HFFc6 (cell line): ENCODE results near the gene NDUFB10. TPM values are rescaled to one million over a fixed set of nuclear protein-coding genes. Genes with fewer than 3 reads are reported as not detected.

Experiments
- DNase-seq: peaks from one replicate; pipeline ENCODE4 v3.0.0-alpha.2; 2018
- H3K27ac Mint-ChIP-seq: 2 replicates; pipeline ENCODE4 v1.8.0; 2020; ENCODE audit warnings: mild to moderate bottlenecking, mixed read lengths
- H3K27me3 Mint-ChIP-seq: 2 replicates; pipeline ENCODE4 v1.8.0; 2021; ENCODE audit warnings: mild to moderate bottlenecking, moderate library complexity, mixed read lengths; ENCODE audit not compliant: insufficient read depth
- H3K36me3 Mint-ChIP-seq: 2 replicates; pipeline ENCODE4 v1.8.0; 2021; ENCODE audit warnings: low read depth, mixed read lengths
- H3K4me1 Mint-ChIP-seq: 2 replicates; pipeline ENCODE4 v1.8.0; 2020; ENCODE audit warnings: low read depth, mixed read lengths
- H3K4me3 Mint-ChIP-seq: 2 replicates; pipeline ENCODE4 v1.8.0; 2020; ENCODE audit warnings: mild to moderate bottlenecking, moderate library complexity, mixed read lengths
- H3K9me3 Mint-ChIP-seq: 2 replicates; pipeline ENCODE4 v1.8.0; 2020; ENCODE audit warnings: mild to moderate bottlenecking, mixed read lengths
- CTCF ChIP-seq: fragments of 200-600 bp; sonication (generic); IDR thresholded peaks from 2 replicates; pipeline ENCODE4 v1.5.0; 2021; ENCODE audit warnings: antibody characterized with exemption, mild to moderate bottlenecking
- total RNA-seq, 6 experiments: library from RNA; stranded (reverse); fragmentation: NEBNext Ultra II Directional; extraction: Animal tissue kit (Norgen Biotek cat#: 25700); gene quantifications; 2 replicates in 1 of 6; 3 replicates in 5 of 6; pipeline ENCODE4 v1.2.3, GENCODE V29; 2021

NDUFB10 gene
- total RNA-seq, 6 experiments from 2014 or later = 146 to 190 (median 173) TPM

- peaks cover 5% of the 10 kb centered on the region; the same call in 1 of the 2 replicates for H3K36me3 Mint-ChIP-seq
- H3K4me1 Mint-ChIP-seq = peaks cover 26% of the 10 kb centered on the region
- DNase-seq = peak; percentile 74
- H3K4me3 Mint-ChIP-seq = peak within 1 kb of the TSS; percentile 95
- H3K9me3 Mint-ChIP-seq = no peaks in the 10 kb centered on the region
- peaks cover 2% of the 10 kb centered on the region; the same call in 1 of the 2 replicates for H3K27me3 Mint-ChIP-seq
- TF ChIP-seq CTCF = 0 out of 2 replicates have a peak, but pooled peaks have one; percentile 10
- peak within 1 kb of the TSS; percentile 98 for H3K27ac Mint-ChIP-seq
Observed at GRCh38 chr16:2009791-2010510, 50.6 kb downstream of the NDUFB10 start, which contains the start of gene ZNF598. Gene ZNF598 (minus strand): TSS chr16:2009821.

Other genes with a start within 250 kb of the NDUFB10 start
- gene NME3, start 188.0 kb upstream of the NDUFB10 start, total RNA-seq = 10 to 100 TPM; 28.2 to 61.0 (median 31.3) TPM
- 10 to 100 TPM; 11.4 to 16.1 (median 12.3) TPM for gene EME2, start 186.7 kb upstream of the NDUFB10 start, total RNA-seq
- gene MRPS34, start 186.4 kb upstream of the NDUFB10 start, total RNA-seq = 100 to 1,000 TPM; 122 to 161 (median 132) TPM
- 10 to 100 TPM; 12.3 to 15.8 (median 13.9) TPM for gene SPSB3, start 177.0 kb upstream of the NDUFB10 start, total RNA-seq
- 10 to 100 TPM; 41.5 to 53.8 (median 43.5) TPM for gene NUBP2, start 176.6 kb upstream of the NDUFB10 start, total RNA-seq
- not detected for gene IGFALS, start 165.8 kb upstream of the NDUFB10 start, total RNA-seq
- 10 to 100 TPM; 34.2 to 55.3 (median 38.7) TPM for gene HAGH, start 132.7 kb upstream of the NDUFB10 start, total RNA-seq
- gene FAHD1, start 132.3 kb upstream of the NDUFB10 start, total RNA-seq = 10 to 100 TPM; 29.4 to 40.7 (median 31.2) TPM
- gene MEIOB, start 87.4 kb upstream of the NDUFB10 start, total RNA-seq = not detected
- not detected for gene HS3ST6, start 41.1 kb upstream of the NDUFB10 start, total RNA-seq
- 10 to 100 TPM; 21.0 to 27.4 (median 22.7) TPM for gene MSRB1, start 16.3 kb upstream of the NDUFB10 start, total RNA-seq
- not detected for gene RPL3L, start 4.8 kb upstream of the NDUFB10 start, total RNA-seq
- 1,000 to 10,000 TPM; 2,281 to 2,831 (median 2,477) TPM for gene RPS2, start 5.3 kb downstream of the NDUFB10 start, total RNA-seq
- gene RNF151, start 7.3 kb downstream of the NDUFB10 start, total RNA-seq = not detected
- 10 to 100 TPM; 42.4 to 47.3 (median 44.1) TPM for gene TBL3, start 12.5 kb downstream of the NDUFB10 start, total RNA-seq
- under 1 TPM in 3 of 6 experiments, not detected in 3; 0.28 to 0.46 (median 0.45) TPM for gene NOXO1, start 21.9 kb downstream of the NDUFB10 start, total RNA-seq
- 10 to 100 TPM; 28.8 to 45.5 (median 40.2) TPM for gene GFER, start 24.7 kb downstream of the NDUFB10 start, total RNA-seq
- 1 to 10 TPM in 5 of 6 experiments, under 1 TPM in 1; 0.96 to 1.4 (median 1.2) TPM for gene SYNGR3, start 30.4 kb downstream of the NDUFB10 start, total RNA-seq
- 10 to 100 TPM; 37.1 to 48.1 (median 40.7) TPM for gene ZNF598, start 50.3 kb downstream of the NDUFB10 start, total RNA-seq
- 1 to 10 TPM in 4 of 6 experiments, under 1 TPM in 2; 0.57 to 2.1 (median 1.4) TPM for gene NPW, start 60.2 kb downstream of the NDUFB10 start, total RNA-seq
- gene NHERF2, start 67.4 kb downstream of the NDUFB10 start, total RNA-seq = 100 to 1,000 TPM; 140 to 177 (median 152) TPM
- 10 to 100 TPM; 23.7 to 31.5 (median 26.4) TPM for gene NTHL1, start 88.3 kb downstream of the NDUFB10 start, total RNA-seq
- 10 to 100 TPM; 72.0 to 88.3 (median 83.2) TPM for gene TSC2, start 88.4 kb downstream of the NDUFB10 start, total RNA-seq
- gene PKD1, start 176.4 kb downstream of the NDUFB10 start, total RNA-seq = 100 to 1,000 TPM in 1 of 6 experiments, 10 to 100 TPM in 5; 77.9 to 118 (median 82.5) TPM
- gene RAB26, start 189.1 kb downstream of the NDUFB10 start, total RNA-seq = 1 to 10 TPM in 1 of 6 experiments, under 1 TPM in 5; 0.31 to 1.2 (median 0.65) TPM
- gene TRAF7, start 196.2 kb downstream of the NDUFB10 start, total RNA-seq = 10 to 100 TPM; 81.4 to 88.3 (median 85.3) TPM
- gene CASKIN1, start 237.1 kb downstream of the NDUFB10 start, total RNA-seq = under 1 TPM; 0.06 to 0.56 (median 0.11) TPM
- gene MLST8, start 245.9 kb downstream of the NDUFB10 start, total RNA-seq = 10 to 100 TPM; 32.7 to 39.4 (median 37.5) TPM